IMR-90 (cell line): Measurements from ENCODE around the gene POLR1G. TPM values are rescaled to one million over a fixed set of nuclear protein-coding genes. Genes with fewer than 3 reads are reported as not detected.

ENCODE experiments used
- ATAC-seq: fragments of 200-7000 bp; cut with Tn5 transposase; 2 replicates; pipeline ENCODE4 v1.9.1; 2020; ENCODE audit warnings: low read depth, mild to moderate bottlenecking, moderate library complexity
- BruUV-seq: library from RNA; stranded (reverse); fragments of 400-500 nt; replicated peaks from 2 replicates; lab custom pipeline; 2021; lab: Mats Ljungman, UMichigan
- CTCF ChIA-PET: fragments of 300-600 bp; formaldehyde crosslinking; extraction: SDS; loops from one replicate; lab custom pipeline; 2021; ENCODE audit warnings: antibody characterized with exemption; lab: Yijun Ruan, JAX
- POLR2A ChIA-PET: fragments of 300-600 bp; sonication (Branson Sonifier 250); formaldehyde crosslinking; loops from one replicate; lab custom pipeline; 2022; ENCODE audit warnings: antibody characterized with exemption; ENCODE audit not compliant: unreplicated experiment; lab: Charles Lee
- DNase-seq: peaks from one replicate; pipeline ENCODE4 v3.0.0; 2013
- H2AFZ ChIP-seq: replicated peaks from 2 replicates; pipeline ENCODE3; 2013; ENCODE audit warnings: low read length, mild to moderate bottlenecking; ENCODE audit not compliant: poor library complexity
- H2AK5ac ChIP-seq: 2 replicates; pipeline ENCODE4 v1.6.1; 2013; ENCODE audit warnings: low read depth, low read length, inconsistent platforms
- H2AK9ac ChIP-seq: replicated peaks from 2 replicates; pipeline ENCODE3; 2013; ENCODE audit warnings: mild to moderate bottlenecking, low read depth, low read length, moderate library complexity; ENCODE audit not compliant: poor library complexity
- H2BK120ac ChIP-seq: 2 replicates; pipeline ENCODE4 v1.6.1; 2013; ENCODE audit warnings: low read depth, low read length, inconsistent platforms
- H2BK15ac ChIP-seq: 3 replicates; pipeline ENCODE4 v1.6.1; 2013; ENCODE audit warnings: low read depth, low read length, inconsistent platforms
- H2BK20ac ChIP-seq: 2 replicates; pipeline ENCODE4 v1.6.1; 2013; ENCODE audit warnings: low read depth, mild to moderate bottlenecking, inconsistent platforms, low read length, moderate library complexity
- H2BK5ac ChIP-seq: 2 replicates; pipeline ENCODE4 v1.6.1; 2013; ENCODE audit warnings: mild to moderate bottlenecking, low read depth, low read length, inconsistent platforms; ENCODE audit not compliant: poor library complexity, severe bottlenecking
- H3K14ac ChIP-seq: replicated peaks from 2 replicates; pipeline ENCODE4 v1.6.1; 2013; ENCODE audit warnings: low read depth, low read length, inconsistent platforms
- H3K18ac ChIP-seq: 2 replicates; pipeline ENCODE4 v1.6.1; 2013; ENCODE audit warnings: low read depth, low read length, control low read depth
- H3K23ac ChIP-seq: 2 replicates; pipeline ENCODE4 v1.6.1; 2013; ENCODE audit warnings: low read depth, low read length, inconsistent platforms
- H3K27ac ChIP-seq: 2 replicates; pipeline ENCODE4 v1.5.1; 2013; ENCODE audit warnings: mild to moderate bottlenecking, control low read depth, low read length; ENCODE audit not compliant: insufficient read depth
- H3K27me3 ChIP-seq: 2 replicates; pipeline ENCODE4 v1.6.1; 2013; ENCODE audit warnings: low read length; ENCODE audit not compliant: control insufficient read depth, insufficient read depth
- H3K36me3 ChIP-seq: 2 replicates; pipeline ENCODE4 v1.6.1; 2013; ENCODE audit warnings: low read length, mixed read lengths; ENCODE audit not compliant: control insufficient read depth, insufficient read depth
- H3K4ac ChIP-seq: 2 replicates; pipeline ENCODE4 v1.6.1; 2013; ENCODE audit warnings: low read depth, low read length, inconsistent platforms
- H3K4me1 ChIP-seq: 2 replicates; pipeline ENCODE4 v1.6.1; 2013; ENCODE audit warnings: low read length, mixed read lengths; ENCODE audit not compliant: control insufficient read depth, insufficient read depth
- H3K4me2 ChIP-seq: 2 replicates; pipeline ENCODE4 v1.6.1; 2013; ENCODE audit warnings: low read depth, mild to moderate bottlenecking, control low read depth, low read length, moderate library complexity
- H3K4me3 ChIP-seq: 2 replicates; pipeline ENCODE4 v1.5.1; 2013; ENCODE audit warnings: low read depth, mild to moderate bottlenecking, control low read depth, low read length, moderate library complexity; ENCODE audit not compliant: insufficient read depth
- H3K56ac ChIP-seq: 2 replicates; pipeline ENCODE4 v1.6.1; 2013; ENCODE audit warnings: low read length, inconsistent platforms; ENCODE audit not compliant: insufficient read depth; ENCODE audit errors: extremely low read depth
- H3K79me1 ChIP-seq, 2 experiments: 2 replicates each; pipeline ENCODE4 v1.6.1; 2013; ENCODE audit warnings: low read length in 2 of 2, inconsistent platforms in 1 of 2, low read depth in 1 of 2
- H3K9ac ChIP-seq: 2 replicates; pipeline ENCODE4 v1.6.1; 2013; ENCODE audit warnings: low read depth, low read length, control low read depth
- H3K9me1 ChIP-seq: 2 replicates; pipeline ENCODE4 v1.6.1; 2013; ENCODE audit warnings: low read length, inconsistent platforms; ENCODE audit not compliant: insufficient read depth
- H3K9me3 ChIP-seq: 2 replicates; pipeline ENCODE4 v1.6.1; 2013; ENCODE audit warnings: low read length; ENCODE audit not compliant: control insufficient read depth, insufficient read depth
- H4K20me1 ChIP-seq: 2 replicates; pipeline ENCODE4 v1.6.1; 2013; ENCODE audit warnings: low read length, inconsistent platforms; ENCODE audit not compliant: insufficient read depth
- H4K5ac ChIP-seq: 2 replicates; pipeline ENCODE4 v1.6.1; 2013; ENCODE audit warnings: mild to moderate bottlenecking, low read depth, low read length, control low read depth
- H4K8ac ChIP-seq, 2 experiments: 2 replicates each; pipeline ENCODE4 v1.6.1; 2013; ENCODE audit warnings: low read depth in 2 of 2, low read length in 2 of 2, control low read depth in 1 of 2, inconsistent platforms in 1 of 2
- H4K91ac ChIP-seq: 2 replicates; pipeline ENCODE4 v1.6.1; 2013; ENCODE audit warnings: low read depth, low read length, inconsistent platforms; ENCODE audit not compliant: insufficient read depth
- MXI1 ChIP-seq: IDR thresholded peaks from 2 replicates; pipeline ENCODE4 v1.6.1; 2012; ENCODE audit warnings: low read depth, mild to moderate bottlenecking, low read length, moderate library complexity, borderline replicate concordance
- USF2 ChIP-seq: fragments of 150-350 bp; IDR thresholded peaks from 2 replicates; pipeline ENCODE4 v1.6.1; 2017; ENCODE audit warnings: mild to moderate bottlenecking, antibody characterized with exemption, low read length, low read depth
- WGBS, 2 experiments: methylation state at CpG; one replicate each; pipeline versions ENCODE4 v1.1.5 to v1.1.7; 2013; ENCODE audit warnings: missing lambda C conversion rate in 2 of 2; ENCODE audit not compliant: insufficient read length in 1 of 2; ENCODE audit errors: extremely low coverage in 2 of 2; 5-methylcytosine and 5-hydroxymethylcytosine counted together
- dilution Hi-C: fragments of 300-500 bp; cut with HindIII; formaldehyde crosslinking; loops from one replicate; pipeline ENCODE4 v1.14.3; 2018; ENCODE audit warnings: low sequenced_read_pairs; ENCODE audit not compliant: unreplicated experiment
- in situ Hi-C: fragments of 300-500 bp; cut with MboI; formaldehyde crosslinking; loops from 3 replicates; pipeline ENCODE4 v1.14.3; 2019; ENCODE audit warnings: low sequenced_read_pairs, inconsistent platforms, mixed read lengths
- intact Hi-C: fragments of 100-400 bp; cut with micrococcal nuclease; formaldehyde crosslinking; loops from 2 replicates; pipeline ENCODE4 v1.10.0; 2022
- polyA plus RNA-seq, 3 experiments: library from polyadenylated mRNA; depleted of rRNA; stranded (reverse); fragments of >200 nt; gene quantifications; 2 replicates each; pipeline ENCODE4 v1.2.3, GENCODE V29; 2012; ENCODE audit warnings: low replicate concordance in 1 of 3
- total RNA-seq: library from RNA; depleted of rRNA; stranded (reverse); fragments of >200 nt; gene quantifications from 2 replicates; pipeline ENCODE4 v1.2.3, GENCODE V29; 2012

The POLR1G gene
- total and polyA plus RNA-seq, 2 of the 4 experiments (the other 2 are of a cell fraction) = 8.0 to 12.5 TPM

DNA sequence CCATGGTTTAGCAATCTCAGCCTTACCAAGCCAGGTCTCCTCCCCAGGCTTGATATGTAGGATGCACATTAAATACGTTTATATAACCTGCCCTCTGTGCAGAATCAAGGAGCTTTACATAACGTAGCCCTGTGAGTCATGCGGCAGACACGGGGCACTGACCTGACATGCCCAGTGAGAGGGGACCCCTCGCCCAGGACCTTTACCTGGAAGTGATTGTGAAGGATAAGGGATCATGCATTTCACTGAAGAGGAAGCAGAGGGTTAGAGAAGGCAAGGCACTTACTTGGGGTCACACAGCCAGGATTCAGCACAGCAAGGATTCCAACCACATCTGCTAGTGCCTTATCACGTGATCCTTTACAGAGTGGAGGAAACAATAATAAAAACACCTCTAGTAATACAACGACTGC, 42.4 kb downstream of the POLR1G start:
- Histone ChIP-seq H2AK9ac (no peak overlapping the region), H3K4me2 (no peak overlapping the region), H3K18ac (no peak overlapping the region), H3K23ac (no peak overlapping the region; the same call in 1 of the 2 replicates), H3K14ac (no peak overlapping the region), H4K91ac (no peak overlapping the region), H3K4me1 (peaks cover 9% of the 10 kb centered on the region), H3K27me3 (no peaks in the 10 kb centered on the region), H3K9ac (no peak overlapping the region), H3K36me3 (no peaks in the 10 kb centered on the region), H4K8ac (no peak overlapping the region), H3K27ac (no peak overlapping the region), H2BK15ac (no peak overlapping the region), H3K9me3 (no peaks in the 10 kb centered on the region), H3K9me1 (peaks cover 8% of the 10 kb centered on the region), H3K56ac (no peak overlapping the region), H2BK20ac (no peak overlapping the region), H2AFZ (peak overlapping the region; percentile 38), H3K4ac (no peak overlapping the region), H2AK5ac (no peak overlapping the region), H4K5ac (no peak overlapping the region), H4K20me1 (no peaks in the 10 kb centered on the region; the same call in 1 of the 2 replicates), H3K4me3 (no peak overlapping the region), H2BK5ac (no peak overlapping the region), H3K79me1 (peaks cover 0 to 24% of the 10 kb centered on the region in 2 experiments; a peak in 1 of 4 replicates), H2BK120ac (no peak overlapping the region)
- TF ChIP-seq USF2 (peak; percentile 48), MXI1 (no peak)
- in situ Hi-C loops (no loop called here), intact Hi-C loops (no loop called here), dilution Hi-C loops (no loop called here)
- BruUV-seq = no TSS peak
- ATAC-seq (no peak), DNase-seq (peak; percentile 15)
- no CpG with 5 or more reads among the region's 7 CpGs for WGBS, 2 experiments
- ChIA-PET CTCF (interaction anchor here (1.5 kb wide), 1 partner anchor 30 kb away, joined by 7 read pairs; no protein-coding TSS in a partner anchor), POLR2A (no interaction called here)
